HL-60/S4 (cell line): ENCODE data around the gene ARL5A.
"Not testable (repeated sequence)": the region's sequence is repeated elsewhere in the genome, so short reads cannot be mapped to it uniquely, and the experiment has no call there.

Source experiments
- in situ Hi-C: fragments of 300-500 bp; cut with MboI; formaldehyde crosslinking; loops from 2 replicates; pipeline ENCODE4 v1.14.3; 2022; ENCODE audit warnings: low sequenced_read_pairs

Gene ARL5A

GRCh38 chr2:151799886-151800292, 28.3 kb downstream of the ARL5A start:
- in situ Hi-C loops: no loop called here

- in situ Hi-C loops: no loop called here
These were observed 31.4 kb downstream of the ARL5A start for GRCh38 chr2:151796774-151797173.

GRCh38 chr2:151795646-151796240, 32.5 kb downstream of the ARL5A start:
- in situ Hi-C loops: no loop called here

- in situ Hi-C loops: not testable (repeated sequence)
These were observed 33.8 kb downstream of the ARL5A start for GRCh38 chr2:151794422-151794821.

GRCh38 chr2:151793123-151793522, 35.1 kb downstream of the ARL5A start:
- in situ Hi-C loops: no loop called here

GRCh38 chr2:151792589-151792988, 35.6 kb downstream of the ARL5A start:
- in situ Hi-C loops: no loop called here

- in situ Hi-C loops: no loop called here
These were observed 36.7 kb downstream of the ARL5A start for GRCh38 chr2:151791545-151791944.

GRCh38 chr2:151790689-151791088, 37.5 kb downstream of the ARL5A start:
- in situ Hi-C loops: no loop called here

- in situ Hi-C loops: no loop called here
These were observed 39.0 kb downstream of the ARL5A start for GRCh38 chr2:151789055-151789834.

- in situ Hi-C loops: no loop called here
These were observed 41.7 kb downstream of the ARL5A start for GRCh38 chr2:151786483-151786882.

- in situ Hi-C loops: no loop called here
These were observed 42.1 kb downstream of the ARL5A start for GRCh38 chr2:151786077-151786476.

GRCh38 chr2:151783133-151783520, 45.1 kb downstream of the ARL5A start:
- in situ Hi-C loops: no loop called here

- in situ Hi-C loops: no loop called here
These were observed 45.7 kb downstream of the ARL5A start for GRCh38 chr2:151782378-151783132.

GRCh38 chr2:151781642-151782041, 46.6 kb downstream of the ARL5A start:
- in situ Hi-C loops: no loop called here

- in situ Hi-C loops: no loop called here
These were observed 47.3 kb downstream of the ARL5A start for GRCh38 chr2:151780938-151781337.

GRCh38 chr2:151777935-151778334, 50.3 kb downstream of the ARL5A start:
- in situ Hi-C loops: no loop called here

- in situ Hi-C loops: no loop called here
These were observed 50.7 kb downstream of the ARL5A start for GRCh38 chr2:151777487-151777886.

- in situ Hi-C loops: no loop called here
These were observed 51.9 kb downstream of the ARL5A start for GRCh38 chr2:151776367-151776766.

- in situ Hi-C loops: no loop called here
These were observed 53.0 kb downstream of the ARL5A start for GRCh38 chr2:151775057-151775740.

GRCh38 chr2:151774506-151774905, 53.7 kb downstream of the ARL5A start:
- in situ Hi-C loops: no loop called here

GRCh38 chr2:151771599-151772358, 56.4 kb downstream of the ARL5A start:
- in situ Hi-C loops: no loop called here
